Kidney glomerular epithelial cell (primary cell): ENCODE data around the gene INAVA.

Experiments used
- DNase-seq: peaks from one replicate; lab custom pipeline; 2025; lab: John Stamatoyannopoulos, UW

The INAVA gene

GRCh38 chr1:200894712-200895442 lies at the start of gene INAVA:
Gene INAVA (plus strand): TSS chr1:200894900. CDS start chr1:200898401, 3,501 bp downstream.
- DNase-seq: no peak

DNA sequence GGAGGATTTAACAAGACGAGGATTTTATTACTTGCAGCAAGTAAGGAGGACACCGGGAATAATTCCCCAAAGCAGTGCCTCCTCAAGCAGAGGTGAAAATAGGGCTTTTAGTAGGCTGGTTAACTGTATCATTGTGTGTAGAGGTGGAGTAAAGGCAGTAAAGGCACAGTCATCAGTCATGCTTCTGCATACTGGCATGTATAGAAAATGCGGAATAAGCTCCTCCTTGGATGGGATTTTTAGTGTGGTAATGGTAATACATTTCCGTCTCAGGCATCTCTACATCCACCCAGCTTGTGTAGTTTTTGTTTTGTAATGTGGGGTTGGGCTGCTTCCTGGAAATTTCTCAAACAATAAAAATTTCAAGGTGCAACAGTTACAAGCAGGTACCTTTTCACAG lies 49.3 kb upstream of the INAVA start:
- DNase-seq: no peak

DNA sequence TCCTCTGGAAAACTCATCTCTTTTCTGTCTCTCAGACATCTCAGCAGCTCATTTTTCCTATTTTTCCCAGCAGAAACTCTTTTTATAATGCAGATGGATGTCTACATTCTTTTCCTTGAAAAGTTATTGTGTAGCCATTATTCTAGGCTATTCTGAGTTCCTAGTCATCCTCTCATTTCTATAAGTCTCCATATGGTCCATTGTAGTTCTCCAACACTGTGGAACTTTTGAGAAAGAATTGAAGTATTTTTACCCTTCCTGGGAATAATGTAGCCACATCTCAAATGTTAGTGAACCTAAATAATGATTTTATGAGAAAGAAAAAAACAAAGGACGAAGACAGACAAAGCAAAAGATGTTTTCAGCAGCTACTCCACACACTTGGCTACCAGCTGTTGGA lies 48.3 kb upstream of the INAVA start:
- no peak for DNase-seq

GRCh38 chr1:200849430-200849829 lies 45.3 kb upstream of the INAVA start:
- no peak for DNase-seq

DNA sequence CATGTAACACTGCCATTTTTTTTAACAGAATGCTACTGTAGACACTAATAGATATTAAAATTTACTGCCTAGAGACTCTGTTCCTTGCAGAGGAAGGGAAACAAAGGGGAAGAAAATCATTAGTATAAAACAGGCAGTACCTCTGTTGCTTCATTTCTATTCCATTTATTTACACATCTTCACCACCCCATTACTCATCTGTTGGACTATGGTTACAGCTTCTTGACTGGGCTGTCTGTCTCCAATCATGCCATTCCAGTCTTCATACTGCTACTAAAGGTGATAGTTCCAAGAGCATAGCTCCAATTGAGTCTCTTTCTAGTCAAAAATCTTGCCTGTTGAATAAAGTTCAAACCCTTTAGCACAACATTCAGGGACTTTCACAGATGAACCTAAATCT lies 44.1 kb upstream of the INAVA start:
- DNase-seq: no peak

DNA sequence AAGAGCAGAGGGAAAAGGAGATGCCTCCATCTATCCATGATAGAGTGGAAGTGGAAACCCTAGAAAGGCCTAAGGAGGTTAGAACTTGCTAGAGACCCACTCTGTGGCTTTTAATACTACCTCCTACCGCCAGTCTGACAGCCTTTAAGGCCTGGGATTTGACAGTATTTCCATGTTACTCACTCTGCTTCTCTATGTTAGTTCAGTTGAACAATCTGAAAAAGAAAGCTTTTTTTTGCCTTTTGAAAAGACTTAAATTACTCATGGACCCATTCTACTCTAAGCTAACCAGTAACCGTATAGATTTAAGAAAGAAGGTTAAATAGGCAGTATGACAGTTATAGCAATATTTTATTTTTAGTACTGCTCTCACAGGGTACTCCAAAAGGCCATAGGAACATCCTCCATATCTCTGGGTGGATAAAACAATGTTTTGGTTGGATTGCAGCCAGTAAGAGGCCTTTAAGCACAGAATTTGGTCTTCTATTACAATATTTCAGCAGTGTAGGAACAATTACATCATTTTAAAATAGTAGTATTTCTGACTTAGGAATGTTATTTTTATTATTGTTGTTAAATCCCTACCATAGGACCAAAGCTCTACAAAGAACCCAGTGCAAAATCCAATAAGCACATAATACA lies 37.9 kb upstream of the INAVA start:
- DNase-seq: no peak

DNA sequence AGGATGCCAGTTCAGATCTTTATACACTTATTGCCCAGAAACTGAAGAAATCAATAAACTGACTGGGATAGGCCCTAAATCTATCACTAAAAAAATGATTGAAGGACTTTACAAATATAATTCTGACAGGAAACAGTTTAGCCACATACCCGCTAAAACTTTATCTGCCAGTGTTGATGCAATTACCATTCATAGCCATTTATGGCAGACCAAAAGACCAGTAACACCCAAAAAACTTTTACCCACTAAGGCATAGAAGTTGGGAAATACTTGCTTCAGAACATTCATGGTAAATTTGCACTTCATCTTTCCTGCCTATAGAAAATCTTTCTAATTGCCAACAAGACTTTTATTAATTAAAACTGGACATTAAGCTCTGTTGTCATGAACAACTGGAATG lies 36.9 kb upstream of the INAVA start:
- DNase-seq: no peak

- DNase-seq: no peak
Measured at GRCh38 chr1:200861937-200862647, 32.6 kb upstream of the INAVA start.

DNA sequence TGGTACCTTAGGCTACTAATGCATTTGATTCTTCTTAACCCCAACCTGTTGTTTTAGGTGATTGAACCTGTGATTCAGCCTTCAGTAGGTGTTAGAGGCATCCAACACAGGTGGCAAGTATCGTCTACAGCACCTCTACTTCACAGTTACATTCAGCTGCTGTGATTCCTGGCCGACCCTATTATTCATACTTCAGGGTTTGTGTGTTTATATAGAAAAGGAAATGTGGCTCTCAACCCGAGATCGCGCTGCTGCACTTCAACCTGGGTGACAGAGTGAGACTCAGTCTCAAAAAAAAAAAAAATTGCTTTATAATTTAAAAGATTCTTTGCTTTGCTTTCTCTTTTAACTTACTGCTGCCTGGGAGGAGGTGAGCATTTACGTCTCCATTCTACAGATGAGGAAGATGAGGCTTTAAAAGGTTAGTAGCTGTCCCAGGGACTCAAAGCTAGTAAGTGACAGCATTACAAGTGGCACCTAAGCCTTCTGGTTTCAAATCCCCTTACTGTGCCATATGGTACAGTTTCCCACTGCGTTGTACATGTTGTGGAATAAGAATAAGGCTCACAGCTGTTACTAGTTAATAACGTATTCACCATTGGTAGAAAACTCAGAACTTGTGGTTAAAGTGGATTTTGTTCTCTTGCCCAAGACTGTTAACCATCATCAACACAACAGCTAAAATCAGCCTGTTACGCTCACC lies 31.8 kb upstream of the INAVA start:
- no peak for DNase-seq

DNA sequence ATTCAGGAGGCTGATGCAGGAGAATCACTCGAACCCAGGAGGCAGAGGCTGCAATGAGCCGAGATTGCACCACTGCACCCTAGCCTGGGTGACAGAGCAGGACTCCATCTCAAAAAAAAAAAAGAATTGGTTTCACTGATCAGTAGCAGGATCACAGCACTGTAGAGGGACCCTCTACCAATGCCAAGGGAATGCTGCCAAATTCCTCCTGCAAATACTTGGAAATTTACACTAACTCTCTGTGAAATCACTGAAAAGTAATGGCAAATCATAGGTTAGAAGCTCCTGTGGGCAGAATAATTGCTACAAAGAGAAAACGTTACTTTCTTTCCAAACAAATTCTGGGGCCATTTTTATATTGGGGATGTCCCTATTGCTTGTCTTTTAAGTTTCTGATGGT lies 28.6 kb upstream of the INAVA start:
- DNase-seq: no peak

DNA sequence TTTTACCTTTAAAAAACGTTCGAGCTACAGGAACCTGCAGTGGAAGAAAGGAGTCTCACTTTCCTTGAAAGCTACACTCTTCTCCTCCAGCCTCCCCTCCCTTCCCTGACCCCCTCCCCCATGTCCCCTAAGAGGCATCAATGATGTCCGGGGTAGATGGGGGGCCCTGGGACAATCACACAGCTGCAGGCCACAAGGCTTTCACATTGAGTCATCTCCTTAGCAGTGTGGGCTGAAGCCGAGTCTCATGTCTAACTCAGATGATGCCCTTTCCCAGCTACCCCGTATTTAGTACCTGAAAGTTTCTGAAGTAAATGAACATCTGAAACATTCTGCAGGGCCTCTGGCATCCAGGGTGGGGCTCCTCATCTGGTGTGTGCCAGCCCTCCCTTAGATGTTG lies 28.2 kb upstream of the INAVA start:
- DNase-seq: no peak

DNA sequence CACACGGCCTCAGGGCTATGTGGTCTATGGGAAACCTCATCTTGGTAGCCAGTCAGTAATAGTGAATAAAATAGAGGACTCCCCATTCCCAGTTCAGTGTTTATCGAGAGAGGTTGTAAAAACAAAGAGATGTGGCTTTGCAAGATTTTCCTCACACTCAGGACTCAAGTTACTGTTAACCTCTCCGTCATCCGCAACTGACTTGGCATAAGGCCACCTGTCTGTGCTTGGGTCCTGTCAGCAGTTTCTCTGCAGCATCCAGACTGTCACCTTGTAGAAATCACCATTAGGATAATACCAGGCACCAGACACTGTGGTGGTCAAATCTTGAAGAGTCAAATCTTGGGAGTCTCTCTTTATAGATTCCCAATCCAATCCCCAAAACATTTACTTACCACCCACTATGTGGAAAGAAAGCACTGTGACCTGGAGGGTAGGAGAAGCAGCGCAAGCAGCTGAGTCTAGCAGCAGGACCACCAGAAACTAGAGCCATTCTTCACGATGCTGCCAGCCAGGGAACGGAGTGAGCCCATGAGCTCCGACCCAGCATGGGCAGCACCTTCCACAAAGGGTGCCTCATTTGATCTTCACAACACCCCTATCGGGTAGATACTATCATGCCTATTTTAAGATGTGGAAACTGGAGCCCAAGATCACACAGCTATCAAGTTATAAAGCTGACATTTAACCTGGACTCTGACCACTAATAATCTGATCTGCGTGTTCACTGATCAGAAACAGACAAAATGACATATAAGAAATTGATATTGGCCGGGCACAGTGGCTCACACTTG lies 27.5 kb upstream of the INAVA start:
- peak; percentile 7 for DNase-seq

- no peak for DNase-seq
Measured at GRCh38 chr1:200869376-200869752, 25.3 kb upstream of the INAVA start.

GRCh38 chr1:200869753-200870391 lies 24.8 kb upstream of the INAVA start:
- DNase-seq: no peak

DNA sequence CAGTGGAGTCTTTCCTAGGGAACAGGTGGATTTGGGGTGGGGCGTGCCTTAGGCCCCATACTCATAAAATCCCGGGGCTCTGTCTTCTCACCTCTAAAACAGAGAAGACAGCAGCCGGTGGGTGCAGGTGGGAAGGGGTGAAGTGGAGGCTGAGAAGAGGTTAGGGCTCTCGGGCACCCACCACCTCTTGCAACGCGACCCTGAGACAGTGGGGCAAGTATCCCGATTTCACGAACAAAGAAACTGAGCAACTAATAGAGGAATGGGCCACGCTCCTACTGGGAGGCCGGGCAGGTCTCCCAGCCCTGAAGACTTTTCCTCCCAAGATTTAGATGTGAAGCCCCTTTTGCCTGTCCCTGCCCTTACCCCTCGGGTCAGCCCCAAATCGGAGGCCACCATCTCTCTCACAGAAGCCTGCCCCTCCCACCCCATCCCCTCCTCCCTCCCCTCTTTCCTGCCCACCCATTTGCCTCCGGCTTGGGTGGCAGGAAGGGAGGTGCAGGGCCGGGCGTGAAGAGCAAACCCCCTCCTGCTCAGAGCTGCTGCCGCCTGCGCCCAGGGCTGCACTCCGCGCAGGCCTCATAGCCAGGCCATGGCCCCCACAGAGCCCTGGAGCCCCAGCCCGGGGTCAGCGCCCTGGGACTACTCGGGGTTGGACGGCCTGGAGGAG lies 22.1 kb upstream of the INAVA start, which contains the start of gene GPR25:
GPR25 (plus strand) TSS at position 536 of the 670 bp plus-strand sequence; CDS start at position 593, 57 bp downstream.
- no peak for DNase-seq

DNA sequence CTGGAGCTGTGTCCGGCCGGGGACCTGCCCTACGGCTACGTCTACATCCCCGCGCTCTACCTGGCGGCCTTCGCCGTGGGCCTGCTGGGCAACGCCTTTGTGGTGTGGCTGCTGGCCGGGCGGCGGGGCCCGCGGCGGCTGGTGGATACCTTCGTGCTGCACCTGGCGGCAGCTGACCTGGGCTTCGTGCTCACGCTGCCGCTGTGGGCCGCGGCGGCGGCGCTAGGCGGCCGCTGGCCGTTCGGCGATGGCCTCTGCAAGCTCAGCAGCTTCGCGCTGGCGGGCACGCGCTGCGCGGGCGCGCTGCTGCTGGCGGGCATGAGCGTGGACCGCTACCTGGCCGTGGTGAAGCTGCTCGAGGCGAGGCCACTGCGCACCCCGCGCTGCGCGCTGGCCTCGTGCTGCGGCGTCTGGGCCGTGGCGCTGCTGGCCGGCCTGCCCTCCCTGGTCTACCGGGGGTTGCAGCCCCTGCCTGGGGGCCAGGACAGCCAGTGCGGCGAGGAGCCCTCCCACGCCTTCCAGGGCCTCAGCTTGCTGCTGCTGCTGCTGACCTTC lies 21.5 kb upstream of the INAVA start:
- no peak for DNase-seq

GRCh38 chr1:200873671-200874397 lies 20.9 kb upstream of the INAVA start:
- no peak for DNase-seq

DNA sequence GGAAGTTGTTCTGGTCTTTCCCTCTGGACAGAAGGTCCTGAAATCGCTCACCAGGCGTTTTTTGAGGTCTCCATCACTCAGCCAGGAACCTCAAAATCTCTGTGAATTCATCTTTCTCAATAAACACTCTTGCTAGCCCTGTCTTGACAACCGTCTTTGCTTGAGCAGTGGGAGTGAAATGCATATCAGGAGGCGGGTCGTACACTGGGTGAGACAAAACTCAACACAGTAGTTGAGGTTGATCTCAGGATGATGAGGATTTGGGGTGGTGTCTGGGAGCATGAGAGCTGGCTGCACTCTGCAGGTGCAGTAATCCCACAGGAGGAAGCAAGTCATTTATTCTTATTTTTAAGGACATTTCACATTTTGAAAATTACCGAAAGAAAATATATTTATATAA lies 20.0 kb upstream of the INAVA start:
- DNase-seq: no peak

DNA sequence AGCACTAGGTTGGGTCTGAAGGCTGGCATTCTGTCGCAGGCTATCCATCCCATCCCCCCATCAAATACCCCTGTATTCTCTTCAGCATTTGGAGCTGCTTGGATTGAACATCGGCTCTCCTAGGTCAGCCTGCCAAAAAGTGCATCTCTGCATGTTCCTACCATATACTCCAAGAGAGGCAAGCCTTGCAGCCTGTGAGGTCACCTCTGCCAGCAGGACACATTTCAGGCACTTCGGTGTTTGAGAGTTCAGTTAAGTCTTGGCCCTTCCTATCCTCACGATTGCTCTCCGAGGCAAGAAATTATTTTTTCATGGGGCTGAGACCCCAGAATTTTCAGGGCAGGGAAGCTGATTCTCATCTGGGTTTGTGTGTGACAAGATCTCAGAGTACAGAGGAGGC lies 19.3 kb upstream of the INAVA start:
- DNase-seq: no peak

GRCh38 chr1:200877010-200877409 lies 17.7 kb upstream of the INAVA start:
- no peak for DNase-seq
